Astrocyte of the cerebellum (primary cell): Measurements from ENCODE around the gene ZMYND12.
A peak's percentile ranks its signal among the peaks of the same experiment; 100 is the strongest.

ENCODE experiments used
- DNase-seq: peaks from one replicate; pipeline ENCODE4 v3.0.0-alpha.2; 2011; ENCODE audit warnings: low read depth
- H3K4me3 ChIP-seq: 2 replicates; pipeline ENCODE4 v1.5.1; 2011; ENCODE audit warnings: mild to moderate bottlenecking, low read depth, low read length, moderate library complexity
- in situ Hi-C: cut with HindIII; loops from 2 replicates; pipeline ENCODE4 v1.10.0; 2017; ENCODE audit warnings: low sequenced_read_pairs
- TF ChIP-seq, protein P1 (sequence below): IDR thresholded peaks from 2 replicates; pipeline ENCODE4 v1.5.1; 2012; ENCODE audit warnings: low read length, low read depth, moderate library complexity, mild to moderate bottlenecking; ENCODE audit errors: missing control alignments

Gene ZMYND12

DNA sequence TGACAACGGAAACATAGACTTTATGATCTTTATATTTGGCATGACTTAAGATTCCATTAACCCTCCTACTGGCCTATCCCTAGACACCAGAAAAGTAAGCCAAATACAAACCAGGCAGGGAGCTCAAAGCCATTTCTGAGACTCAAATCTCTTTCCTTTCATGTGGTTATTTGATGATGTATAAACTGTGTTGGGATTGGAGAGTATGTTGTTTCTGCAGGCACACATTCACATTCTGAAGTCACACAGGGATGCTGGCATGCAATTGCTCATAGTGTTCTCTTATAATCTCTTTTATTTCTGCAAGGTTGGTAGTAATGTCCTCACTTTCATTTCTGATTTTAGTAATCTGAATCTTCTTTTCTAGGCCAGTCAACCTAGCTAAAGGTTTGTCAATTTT, 5.8 kb downstream of the ZMYND12 start:
- TF ChIP-seq, protein P1, sequence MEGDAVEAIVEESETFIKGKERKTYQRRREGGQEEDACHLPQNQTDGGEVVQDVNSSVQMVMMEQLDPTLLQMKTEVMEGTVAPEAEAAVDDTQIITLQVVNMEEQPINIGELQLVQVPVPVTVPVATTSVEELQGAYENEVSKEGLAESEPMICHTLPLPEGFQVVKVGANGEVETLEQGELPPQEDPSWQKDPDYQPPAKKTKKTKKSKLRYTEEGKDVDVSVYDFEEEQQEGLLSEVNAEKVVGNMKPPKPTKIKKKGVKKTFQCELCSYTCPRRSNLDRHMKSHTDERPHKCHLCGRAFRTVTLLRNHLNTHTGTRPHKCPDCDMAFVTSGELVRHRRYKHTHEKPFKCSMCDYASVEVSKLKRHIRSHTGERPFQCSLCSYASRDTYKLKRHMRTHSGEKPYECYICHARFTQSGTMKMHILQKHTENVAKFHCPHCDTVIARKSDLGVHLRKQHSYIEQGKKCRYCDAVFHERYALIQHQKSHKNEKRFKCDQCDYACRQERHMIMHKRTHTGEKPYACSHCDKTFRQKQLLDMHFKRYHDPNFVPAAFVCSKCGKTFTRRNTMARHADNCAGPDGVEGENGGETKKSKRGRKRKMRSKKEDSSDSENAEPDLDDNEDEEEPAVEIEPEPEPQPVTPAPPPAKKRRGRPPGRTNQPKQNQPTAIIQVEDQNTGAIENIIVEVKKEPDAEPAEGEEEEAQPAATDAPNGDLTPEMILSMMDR = no peak
- DNase-seq = no peak
- H3K4me3 ChIP-seq = no peak overlapping the region
- in situ Hi-C loops = no loop called here

DNA sequence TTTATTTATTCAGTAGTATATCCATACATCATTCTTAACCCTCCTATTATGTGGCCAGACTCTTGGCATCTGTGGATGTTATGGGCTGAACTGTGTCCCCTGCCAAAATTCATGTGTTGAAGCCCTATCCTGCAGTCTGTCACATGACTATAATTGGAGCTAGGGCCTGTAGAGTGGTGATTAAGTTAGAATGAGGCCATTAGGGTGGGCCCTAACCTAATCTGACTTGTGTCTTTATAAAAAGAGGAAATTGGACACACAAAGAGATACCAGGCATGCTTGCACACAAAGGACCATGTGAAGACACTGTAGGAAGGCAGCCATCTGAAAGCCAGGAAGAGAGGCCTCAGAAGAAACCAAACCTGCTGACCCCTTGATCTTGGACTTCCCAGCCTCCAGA, 6.6 kb downstream of the ZMYND12 start:
- in situ Hi-C loops = no loop called here
- TF ChIP-seq, protein P1 = no peak
- H3K4me3 ChIP-seq = no peak overlapping the region
- no peak for DNase-seq

- in situ Hi-C loops = no loop called here
- DNase-seq = no peak
- TF ChIP-seq, protein P1 = no peak
- H3K4me3 ChIP-seq = no peak overlapping the region
Measured at GRCh38 chr1:42442662-42443061, 13.2 kb downstream of the ZMYND12 start.

DNA sequence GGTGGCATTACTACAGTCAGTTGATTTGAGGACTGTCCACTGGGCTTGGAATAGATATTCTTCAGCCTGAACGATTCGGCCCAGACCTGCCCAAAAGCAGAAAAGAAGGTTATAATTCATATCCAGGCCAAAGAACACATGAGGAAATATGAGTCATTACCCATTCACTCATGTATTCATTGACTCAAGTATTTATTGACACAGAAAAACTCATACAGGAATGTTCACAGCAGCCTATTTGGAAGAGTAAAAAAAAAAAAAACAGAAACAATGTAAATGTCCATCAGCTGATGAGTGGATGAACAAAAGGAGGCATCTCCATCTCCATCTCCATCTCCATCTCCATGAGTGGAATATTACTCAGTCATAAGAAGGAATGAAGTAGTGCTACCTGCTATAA, 15.9 kb downstream of the ZMYND12 start:
- in situ Hi-C loops = no loop called here
- TF ChIP-seq, protein P1 = no peak
- no peak overlapping the region for H3K4me3 ChIP-seq
- DNase-seq = peak; percentile 64

- no peak overlapping the region for H3K4me3 ChIP-seq
- no peak for DNase-seq
- in situ Hi-C loops = no loop called here
- TF ChIP-seq, protein P1 = no peak
Measured at GRCh38 chr1:42434340-42434739, 21.5 kb downstream of the ZMYND12 start.

DNA sequence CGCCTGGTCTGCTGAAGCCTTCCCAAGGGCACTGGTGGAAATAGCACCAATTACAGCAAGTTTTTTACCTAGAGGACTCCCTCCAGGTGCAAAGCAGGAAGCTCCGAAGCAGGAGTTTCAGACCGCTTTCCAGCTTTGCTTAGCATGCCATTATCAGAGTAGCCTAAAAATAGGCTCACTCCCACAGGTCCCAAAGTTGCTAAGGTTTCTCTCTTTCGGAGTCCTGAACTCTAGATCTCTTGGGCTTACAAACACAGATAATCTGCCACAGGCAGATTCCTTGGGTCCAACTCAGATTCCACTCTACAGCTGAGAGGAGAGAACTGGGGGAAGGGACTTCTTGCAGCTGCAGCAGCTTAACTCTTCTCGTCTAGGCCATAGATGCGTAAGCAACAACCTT, 22.5 kb downstream of the ZMYND12 start:
- TF ChIP-seq, protein P1 = no peak
- no peak for DNase-seq
- in situ Hi-C loops = no loop called here
- H3K4me3 ChIP-seq = no peak overlapping the region

DNA sequence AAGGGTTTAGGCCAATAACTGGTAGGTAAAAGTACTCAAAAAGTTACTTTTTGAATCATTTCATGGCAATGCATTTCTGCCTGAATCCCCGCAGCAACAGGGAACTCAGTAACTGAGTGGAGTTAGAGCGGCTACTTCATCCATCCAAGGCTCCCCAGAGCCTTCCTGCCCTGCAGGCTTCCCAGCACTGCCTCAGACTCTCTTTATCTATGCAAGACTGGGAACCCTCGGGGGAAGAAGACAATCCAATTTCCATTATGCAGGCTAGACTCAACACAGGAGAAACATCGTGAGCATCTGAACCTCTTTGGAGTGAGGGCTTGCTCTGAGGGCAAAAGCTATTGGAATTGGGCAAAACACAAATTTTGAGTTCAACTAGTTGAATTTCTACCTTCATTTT, 23.1 kb downstream of the ZMYND12 start:
- TF ChIP-seq, protein P1 = no peak
- in situ Hi-C loops = no loop called here
- DNase-seq = no peak
- H3K4me3 ChIP-seq = no peak overlapping the region
